Astrocyte of the spinal cord (primary cell): ENCODE measurements around the gene GET3.

Experiments
- DNase-seq: peaks from one replicate; pipeline ENCODE4 v3.0.0; 2011; ENCODE audit warnings: low read depth, low spot score
- H3K4me3 ChIP-seq: 2 replicates; pipeline ENCODE4 v1.5.1; 2011; ENCODE audit warnings: low read depth, mild to moderate bottlenecking, low read length, moderate library complexity
- in situ Hi-C: cut with HindIII; loops from 2 replicates; pipeline ENCODE4 v1.10.0; 2017; ENCODE audit warnings: low sequenced_read_pairs
- TF ChIP-seq, protein P1 (sequence below): IDR thresholded peaks from 2 replicates; pipeline ENCODE4 v1.5.1; 2012; ENCODE audit warnings: low read depth, mild to moderate bottlenecking, low read length, inconsistent platforms

The GET3 gene

GRCh38 chr19:12784871-12785430 lies 47.7 kb downstream of the GET3 start:
- TF ChIP-seq, protein P1, sequence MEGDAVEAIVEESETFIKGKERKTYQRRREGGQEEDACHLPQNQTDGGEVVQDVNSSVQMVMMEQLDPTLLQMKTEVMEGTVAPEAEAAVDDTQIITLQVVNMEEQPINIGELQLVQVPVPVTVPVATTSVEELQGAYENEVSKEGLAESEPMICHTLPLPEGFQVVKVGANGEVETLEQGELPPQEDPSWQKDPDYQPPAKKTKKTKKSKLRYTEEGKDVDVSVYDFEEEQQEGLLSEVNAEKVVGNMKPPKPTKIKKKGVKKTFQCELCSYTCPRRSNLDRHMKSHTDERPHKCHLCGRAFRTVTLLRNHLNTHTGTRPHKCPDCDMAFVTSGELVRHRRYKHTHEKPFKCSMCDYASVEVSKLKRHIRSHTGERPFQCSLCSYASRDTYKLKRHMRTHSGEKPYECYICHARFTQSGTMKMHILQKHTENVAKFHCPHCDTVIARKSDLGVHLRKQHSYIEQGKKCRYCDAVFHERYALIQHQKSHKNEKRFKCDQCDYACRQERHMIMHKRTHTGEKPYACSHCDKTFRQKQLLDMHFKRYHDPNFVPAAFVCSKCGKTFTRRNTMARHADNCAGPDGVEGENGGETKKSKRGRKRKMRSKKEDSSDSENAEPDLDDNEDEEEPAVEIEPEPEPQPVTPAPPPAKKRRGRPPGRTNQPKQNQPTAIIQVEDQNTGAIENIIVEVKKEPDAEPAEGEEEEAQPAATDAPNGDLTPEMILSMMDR: no peak
- peak; percentile 25 for DNase-seq
- in situ Hi-C loops: no loop called here
- no peak overlapping the region for H3K4me3 ChIP-seq

DNA sequence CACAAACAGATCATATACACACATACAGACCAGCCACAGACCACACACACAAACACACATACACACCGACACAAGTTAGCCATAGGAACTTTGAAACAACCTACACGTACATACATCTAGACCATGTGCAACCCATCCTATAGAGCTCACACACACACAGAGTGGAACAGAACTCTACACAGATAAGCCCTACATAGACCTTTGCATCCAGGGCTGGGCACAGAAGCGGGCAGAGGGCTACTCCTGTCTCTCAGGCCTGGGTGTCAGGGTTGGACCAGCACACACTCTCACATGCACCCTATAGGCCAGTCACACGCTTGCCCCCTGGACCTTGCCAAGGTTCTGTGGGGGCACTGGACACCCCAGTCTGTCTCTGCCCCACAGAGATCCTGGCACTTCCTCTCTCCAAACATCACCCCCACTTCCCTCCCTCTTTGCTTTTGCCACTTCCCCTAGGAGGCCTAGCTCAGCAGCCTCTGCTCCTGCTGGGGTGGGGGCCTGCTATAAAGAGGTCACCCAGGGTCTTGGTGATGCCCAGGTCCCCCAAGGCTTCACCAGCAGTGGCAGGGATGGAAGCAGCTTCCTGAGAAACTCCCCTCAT lies 48.2 kb downstream of the GET3 start:
- DNase-seq: no peak
- in situ Hi-C loops: no loop called here
- no peak overlapping the region for H3K4me3 ChIP-seq
- TF ChIP-seq, protein P1: no peak

DNA sequence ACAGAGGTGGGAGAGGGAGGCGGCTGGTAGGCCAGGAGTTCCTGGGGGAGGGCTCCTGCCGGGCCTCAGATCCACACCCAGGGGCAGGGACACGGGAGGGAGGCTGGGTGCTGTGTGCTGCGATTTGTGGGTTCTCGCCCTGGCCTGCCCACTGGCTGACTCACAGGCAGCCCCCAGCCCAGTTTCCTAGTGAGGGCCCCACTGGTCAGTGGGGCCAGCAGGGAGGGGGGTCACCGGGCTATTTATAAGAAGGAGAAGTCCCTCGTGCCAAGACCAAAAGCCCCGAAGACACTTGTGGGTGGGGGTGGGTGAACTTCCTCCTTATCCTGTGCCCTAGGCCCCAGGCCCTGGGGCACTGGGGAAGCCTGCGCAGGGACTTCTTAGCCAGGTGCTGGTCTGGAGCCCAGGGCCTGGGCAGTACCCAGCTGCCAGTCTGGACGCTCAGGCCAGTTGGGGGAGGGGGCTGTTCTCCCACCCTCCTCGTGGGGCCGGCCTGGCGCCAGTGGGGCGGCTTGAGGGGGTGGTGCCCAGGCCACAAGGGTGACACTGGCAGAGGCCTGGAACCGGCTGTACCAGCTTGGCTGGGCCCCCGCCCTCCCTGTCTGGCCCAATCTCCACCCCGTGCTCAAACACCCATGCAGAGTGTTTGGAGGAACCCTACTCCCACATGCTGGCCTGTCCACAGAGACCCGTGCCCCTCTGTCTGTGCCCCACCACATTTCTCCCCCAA lies 49.0 kb downstream of the GET3 start:
- H3K4me3 ChIP-seq: no peak overlapping the region
- in situ Hi-C loops: no loop called here
- DNase-seq: no peak
- TF ChIP-seq, protein P1: no peak

DNA sequence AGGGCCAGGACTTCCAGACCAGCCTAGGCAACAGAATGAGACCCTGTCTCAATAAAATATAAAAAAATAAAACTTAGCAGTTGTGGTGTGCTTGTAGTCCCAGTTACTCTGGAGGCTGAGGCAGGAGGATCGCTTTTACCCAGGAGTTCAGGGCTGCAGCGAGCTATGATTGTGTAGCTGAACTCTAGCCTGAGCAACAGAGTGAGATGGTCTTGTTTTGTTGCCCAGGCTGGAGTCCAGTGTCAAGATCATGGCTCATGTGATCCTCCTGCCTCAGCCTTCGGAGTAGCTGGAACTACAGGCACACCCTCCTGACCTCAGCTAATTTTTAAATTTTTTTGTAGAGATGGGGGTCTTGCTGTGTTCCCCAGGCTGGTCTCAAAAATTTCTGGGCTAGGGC lies 49.7 kb downstream of the GET3 start:
- TF ChIP-seq, protein P1: no peak
- in situ Hi-C loops: no loop called here
- DNase-seq: no peak
- H3K4me3 ChIP-seq: no peak overlapping the region

DNA sequence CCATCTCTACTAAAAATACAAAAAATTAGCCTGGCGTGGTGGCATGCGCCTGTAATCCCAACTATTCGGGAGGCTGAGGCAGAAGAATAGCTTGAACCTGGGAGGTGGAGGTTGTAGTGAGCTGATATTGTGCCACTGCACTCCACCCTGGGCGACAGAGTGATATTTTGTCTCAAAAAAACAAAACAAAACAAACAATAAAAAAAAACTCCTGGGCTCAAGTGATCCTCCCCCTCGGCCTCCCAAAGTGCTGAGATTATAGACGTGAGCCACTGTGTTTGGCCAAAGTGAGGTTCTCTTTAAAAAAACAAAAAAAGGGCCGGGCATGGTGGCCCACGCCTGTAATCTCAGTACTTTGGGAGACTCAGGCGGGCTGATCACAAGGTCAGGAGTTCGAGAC lies 50.2 kb downstream of the GET3 start:
- TF ChIP-seq, protein P1: no peak
- in situ Hi-C loops: no loop called here
- no peak for DNase-seq
- no peak overlapping the region for H3K4me3 ChIP-seq

GRCh38 chr19:12788042-12788681 lies 50.9 kb downstream of the GET3 start:
- in situ Hi-C loops: no loop called here
- H3K4me3 ChIP-seq: no peak overlapping the region
- DNase-seq: no peak
- TF ChIP-seq, protein P1: no peak
